Vagina (tissue), 2 donors: Measurements from ENCODE around the gene PARP9.

ENCODE experiments used
- CTCF ChIP-seq, 3 experiments: fragments of 450-650 bp in 2 of 3; fragments of 200-600 bp in 1 of 3; sonication (generic) in 1 of 3; IDR thresholded peaks; one replicate each; pipeline ENCODE4 v1.5.1; 2017 to 2019; ENCODE audit warnings: antibody characterized with exemption in 3 of 3, mild to moderate bottlenecking in 2 of 3, moderate library complexity in 2 of 3
- POLR2A ChIP-seq, 2 donors: fragments of 450-650 bp; IDR thresholded peaks; one replicate each; pipeline ENCODE4 v1.6.1; 2017; ENCODE audit warnings: antibody characterized with exemption in 2 of 2, mild to moderate bottlenecking in 2 of 2, moderate library complexity in 2 of 2
- POLR2AphosphoS5 ChIP-seq, 2 donors: sonication (generic); formaldehyde crosslinking; IDR thresholded peaks; one replicate each; pipeline ENCODE4 v1.9.0; 2017; ENCODE audit warnings: antibody characterized with exemption in 2 of 2, mild to moderate bottlenecking in 2 of 2, low read depth in 1 of 2; ENCODE audit not compliant: insufficient read depth in 1 of 2

GRCh38 chr3:122488262-122488973, 75.7 kb downstream of the PARP9 start:
- TF ChIP-seq CTCF (IDR thresholded peaks at IDR 0.05) (no peak), POLR2AphosphoS5 (IDR thresholded peaks at IDR 0.05; ENCODE audit: insufficient read depth in 1 of 2, low read depth in 1 of 2) (no peak), POLR2A (IDR thresholded peaks at IDR 0.05) (no peak)
